Adrenal gland (tissue), 12 donors: ENCODE results near the gene FYN. TPM values are rescaled to one million over a fixed set of nuclear protein-coding genes. Genes with fewer than 3 reads are reported as not detected.

Source experiments
- DNase-seq, 7 donors: peaks; one replicate each; pipeline ENCODE4 v3.0.0-alpha.2; 2019 to 2020
- H3K27ac ChIP-seq, 5 donors: fragments of 200-600 bp; sonication (generic) in 4 of 5; 1 replicate in 3 of 5; 2 replicates in 2 of 5; pipeline versions ENCODE4 v1.5.1 to v1.8.0; 2016 to 2020; ENCODE audit warnings: mild to moderate bottlenecking in 1 of 5
- H3K27me3 ChIP-seq: fragments of 200-600 bp; 2 replicates; pipeline ENCODE4 v1.8.0; 2021
- H3K36me3 ChIP-seq, 2 donors: fragments of 200-600 bp; replicated peaks in 1 of 2; 1 replicate in 1 of 2; 2 replicates in 1 of 2; pipeline versions ENCODE4 v1.5.1 to v1.8.0; 2018 to 2022
- H3K4me1 ChIP-seq, 2 donors: fragments of 200-600 bp; replicated peaks in 1 of 2; 1 replicate in 1 of 2; 2 replicates in 1 of 2; pipeline versions ENCODE4 v1.5.1 to v1.8.0; 2018 to 2021
- H3K4me3 ChIP-seq, 4 donors: fragments of 200-600 bp; sonication (generic) in 3 of 4; one replicate each; pipeline ENCODE4 v1.5.1; 2016 to 2018
- H3K9me3 ChIP-seq, 3 donors: fragments of 200-600 bp; sonication (generic) in 1 of 3; replicated peaks in 1 of 3; 1 replicate in 2 of 3; 2 replicates in 1 of 3; pipeline versions ENCODE4 v1.5.1 to v1.8.0; 2016 to 2021
- CTCF ChIP-seq, 6 experiments: fragments of 450-650 bp in 4 of 6; fragments of 200-600 bp in 2 of 6; sonication (generic) in 1 of 6; IDR thresholded peaks; 1 replicate in 5 of 6; 2 replicates in 1 of 6; pipeline versions ENCODE4 v1.5.1 to v1.8.0; 2016 to 2021; ENCODE audit warnings: antibody characterized with exemption in 6 of 6, mild to moderate bottlenecking in 2 of 6, moderate library complexity in 1 of 6
- POLR2A ChIP-seq, 2 donors: fragments of 450-650 bp; IDR thresholded peaks; one replicate each; pipeline ENCODE4 v1.6.1; 2017; ENCODE audit warnings: antibody characterized with exemption in 2 of 2, mild to moderate bottlenecking in 2 of 2, moderate library complexity in 1 of 2
- WGBS, 4 donors: extraction: QIAGEN DNeasy Blood & Tissue Kit in 2 of 4; methylation state at CpG; one replicate each; pipeline versions ENCODE4 v1.1.5 to v1.1.7; 2013 to 2017; 5-methylcytosine and 5-hydroxymethylcytosine counted together
- intact Hi-C, 2 donors: fragments of 100-400 bp; cut with DNase I; formaldehyde crosslinking; loops; one replicate each; pipeline versions ENCODE4 v1.14.1 to v1.15.0; 2022 to 2023
- polyA plus RNA-seq, 3 donors: library from polyadenylated mRNA; stranded (reverse); fragments of 200-250 nt in 2 of 3; fragments of 350-450 nt in 1 of 3; fragmentation: Illumina TruSeq in 1 of 3; extraction: RNeasy Lipid Tissue Mini Kit (QIAGEN cat#74804) in 1 of 3; gene quantifications; one replicate each; pipeline ENCODE4 v1.2.3, GENCODE V29; 2013 to 2014
- total RNA-seq, 9 donors: library from RNA; depleted of rRNA in 4 of 9; stranded (reverse); fragments of >200 nt in 4 of 9; fragments of 120-200 nt in 1 of 9; fragmentation: NEBNext Ultra II Directional in 1 of 9; extraction: Animal tissue kit (Norgen Biotek cat#: 25700) in 1 of 9; gene quantifications; one replicate each; pipeline versions ENCODE4 v1.1.0 to v1.2.4, GENCODE V29; 2013 to 2023
- donor health status: healthy with polysubstance abuse.
- donor health status: Bipolar disorder and iron deficiency.
- donor health status: DM: yes; HTN: yes; CAD: no.
- donor health status: DM: no; HTN: no; CAD: no.
- donor health status: DM: no; HTN: no; CAD: no.
- donor health status: DM: yes; HTN: yes; CAD: no.

FYN gene
- total and polyA plus RNA-seq, 12 donors = 10.7 to 36.5 (median 19.8) TPM

- TF ChIP-seq CTCF (IDR thresholded peaks at IDR 0.05) = no peak
- TF ChIP-seq POLR2A (IDR thresholded peaks at IDR 0.05) = no peak
- Histone ChIP-seq H3K27ac (no peak overlapping the region), H3K9me3 (no peaks in the 10 kb centered on the region), H3K36me3 (no peaks in the 10 kb centered on the region), H3K4me1 (peaks cover 0 to 8% of the 10 kb centered on the region in 2 donors), H3K27me3 (no peaks in the 10 kb centered on the region), H3K4me3 (no peak overlapping the region)
- WGBS, 4 donors = 62 to 77% (median 68%) methylated on average over 5 of the region's 5 CpGs
- no peak for DNase-seq
- intact Hi-C loops = no loop called here
These were observed 105.4 kb downstream of the FYN start for GRCh38 chr6:111767752-111768430.

- Histone ChIP-seq H3K4me1 (peaks cover 0 to 8% of the 10 kb centered on the region in 2 donors), H3K36me3 (no peaks in the 10 kb centered on the region), H3K9me3 (no peaks in the 10 kb centered on the region), H3K27me3 (no peaks in the 10 kb centered on the region), H3K27ac (no peak overlapping the region), H3K4me3 (no peak overlapping the region)
- WGBS, 4 donors = 68 to 79% (median 76%) methylated on average over 5 of the region's 5 CpGs
- no peak for DNase-seq
- intact Hi-C loops = no loop called here
- no peak for TF ChIP-seq POLR2A (IDR thresholded peaks at IDR 0.05)
- TF ChIP-seq CTCF (IDR thresholded peaks at IDR 0.05) = no peak
These were observed 106.9 kb downstream of the FYN start for GRCh38 chr6:111766201-111766857.

GRCh38 chr6:111765763-111766162 lies 107.5 kb downstream of the FYN start:
- no peak overlapping the region for H3K4me3 ChIP-seq
- intact Hi-C loops = no loop called here
- H3K27ac ChIP-seq = no peak overlapping the region
- no peaks in the 10 kb centered on the region for H3K27me3 ChIP-seq
- peaks cover 0 to 8% of the 10 kb centered on the region in 2 donors for H3K4me1 ChIP-seq
- 92 to 94% (median 93%) methylated on average over 1 of the region's 1 CpG for WGBS, 4 donors
- no peaks in the 10 kb centered on the region for H3K9me3 ChIP-seq
- H3K36me3 ChIP-seq = no peaks in the 10 kb centered on the region
- DNase-seq = no peak
- no peak for TF ChIP-seq CTCF (IDR thresholded peaks at IDR 0.05)
- no peak for TF ChIP-seq POLR2A (IDR thresholded peaks at IDR 0.05)

GRCh38 chr6:111764238-111765175 lies 108.7 kb downstream of the FYN start:
- H3K27me3 ChIP-seq = no peaks in the 10 kb centered on the region
- 79 to 86% (median 81%) methylated on average over 13 of the region's 13 CpGs for WGBS, 4 donors
- H3K9me3 ChIP-seq = no peaks in the 10 kb centered on the region
- no peak for TF ChIP-seq POLR2A (IDR thresholded peaks at IDR 0.05)
- no peak for TF ChIP-seq CTCF (IDR thresholded peaks at IDR 0.05)
- peaks cover 0 to 16% of the 10 kb centered on the region in 2 donors for H3K4me1 ChIP-seq
- H3K36me3 ChIP-seq = no peaks in the 10 kb centered on the region
- no peak overlapping the region for H3K4me3 ChIP-seq
- DNase-seq = no peak
- H3K27ac ChIP-seq = no peak overlapping the region
- intact Hi-C loops = no loop called here
